Peyer's patch (tissue), 4 donors: ENCODE data around the gene TTC28. TPM values are rescaled to one million over a fixed set of nuclear protein-coding genes. Genes with fewer than 3 reads are reported as not detected.

ENCODE experiments used
- DNase-seq, 3 donors: peaks; one replicate each; pipeline ENCODE4 v3.0.0-alpha.2; 2017 to 2019
- H3K27ac ChIP-seq, 4 donors: fragments of 200-600 bp; sonication (generic); one replicate each; pipeline ENCODE4 v1.5.1; 2016 to 2019
- H3K27me3 ChIP-seq, 2 donors: fragments of 200-600 bp; sonication (generic); one replicate each; pipeline ENCODE4 v1.5.1; 2019
- H3K36me3 ChIP-seq, 3 donors: fragments of 200-600 bp; sonication (generic); one replicate each; pipeline ENCODE4 v1.5.1; 2016 to 2019
- H3K4me1 ChIP-seq, 4 donors: fragments of 200-600 bp; sonication (generic); one replicate each; pipeline ENCODE4 v1.5.1; 2016 to 2019
- H3K4me3 ChIP-seq, 4 donors: fragments of 200-600 bp; sonication (generic); 1 replicate in 3 of 4; 2 replicates in 1 of 4; pipeline ENCODE4 v1.5.1; 2016 to 2019; ENCODE audit warnings: mild to moderate bottlenecking in 1 of 4
- H3K9me3 ChIP-seq, 4 donors: fragments of 200-600 bp; sonication (generic); one replicate each; pipeline ENCODE4 v1.5.1; 2016 to 2019; ENCODE audit warnings: mild to moderate bottlenecking in 1 of 4
- POLR2A ChIP-seq, 2 donors: fragments of 450-650 bp; IDR thresholded peaks; one replicate each; pipeline ENCODE4 v1.5.1; 2017; ENCODE audit warnings: antibody characterized with exemption in 2 of 2, mild to moderate bottlenecking in 2 of 2, moderate library complexity in 2 of 2
- total RNA-seq, 4 donors: library from RNA; depleted of rRNA; stranded (reverse); fragments of >200 nt; gene quantifications; one replicate each; pipeline ENCODE4 v1.1.0, GENCODE V29; 2016
- TF ChIP-seq, protein P1 (sequence below), 6 experiments: fragments of 450-650 bp in 4 of 6; fragments of 200-600 bp in 2 of 6; sonication (generic) in 1 of 6; IDR thresholded peaks; one replicate each; pipeline ENCODE4 v1.5.1; 2017 to 2019; ENCODE audit warnings: antibody characterized with exemption in 6 of 6, mild to moderate bottlenecking in 3 of 6, moderate library complexity in 1 of 6

TTC28 gene
- total RNA-seq, 4 donors from 2014 or later = 9.1 to 46.4 (median 35.2) TPM

DNA sequence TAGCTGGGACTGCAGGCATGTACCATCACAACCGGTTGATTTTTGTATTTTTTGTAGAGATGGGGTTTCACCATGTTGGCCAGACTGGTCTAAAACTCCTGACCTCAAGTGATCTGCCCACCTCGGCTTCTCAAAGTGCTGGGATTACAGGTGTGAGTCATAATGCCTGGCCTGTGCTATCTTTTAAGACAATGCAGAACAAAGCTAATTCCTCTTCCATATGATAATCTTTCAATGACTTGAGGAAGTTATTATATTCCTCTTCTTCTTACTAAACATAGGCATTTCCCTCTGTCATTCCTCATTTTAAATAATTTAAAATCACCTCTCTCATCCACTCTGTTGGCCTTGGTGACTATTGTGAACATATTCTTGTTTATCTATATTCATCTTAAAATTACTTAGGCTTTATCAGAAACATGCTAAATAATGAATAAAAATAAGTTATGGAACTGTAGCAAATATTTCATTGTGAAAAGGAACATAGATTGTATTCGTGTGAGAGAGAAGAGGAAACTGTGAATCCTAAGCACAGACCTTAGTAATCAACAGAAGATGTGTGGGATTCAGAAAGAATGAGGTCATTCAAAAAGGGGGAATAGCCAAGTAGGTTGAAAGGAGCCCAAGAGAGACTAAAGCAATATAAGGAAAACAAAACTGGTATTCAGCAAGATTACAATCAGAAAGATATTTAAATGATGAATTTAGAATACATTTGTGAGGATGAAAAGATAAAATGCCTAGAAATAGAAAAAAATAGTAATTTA, 269.4 kb downstream of the TTC28 start:
- Histone ChIP-seq H3K27me3 (no peaks in the 10 kb centered on the region), H3K27ac (no peak overlapping the region), H3K9me3 (no peaks in the 10 kb centered on the region), H3K36me3 (no peaks in the 10 kb centered on the region), H3K4me1 (no peaks in the 10 kb centered on the region), H3K4me3 (no peak overlapping the region)
- TF ChIP-seq POLR2A (IDR thresholded peaks at IDR 0.05) = no peak
- TF ChIP-seq, protein P1, sequence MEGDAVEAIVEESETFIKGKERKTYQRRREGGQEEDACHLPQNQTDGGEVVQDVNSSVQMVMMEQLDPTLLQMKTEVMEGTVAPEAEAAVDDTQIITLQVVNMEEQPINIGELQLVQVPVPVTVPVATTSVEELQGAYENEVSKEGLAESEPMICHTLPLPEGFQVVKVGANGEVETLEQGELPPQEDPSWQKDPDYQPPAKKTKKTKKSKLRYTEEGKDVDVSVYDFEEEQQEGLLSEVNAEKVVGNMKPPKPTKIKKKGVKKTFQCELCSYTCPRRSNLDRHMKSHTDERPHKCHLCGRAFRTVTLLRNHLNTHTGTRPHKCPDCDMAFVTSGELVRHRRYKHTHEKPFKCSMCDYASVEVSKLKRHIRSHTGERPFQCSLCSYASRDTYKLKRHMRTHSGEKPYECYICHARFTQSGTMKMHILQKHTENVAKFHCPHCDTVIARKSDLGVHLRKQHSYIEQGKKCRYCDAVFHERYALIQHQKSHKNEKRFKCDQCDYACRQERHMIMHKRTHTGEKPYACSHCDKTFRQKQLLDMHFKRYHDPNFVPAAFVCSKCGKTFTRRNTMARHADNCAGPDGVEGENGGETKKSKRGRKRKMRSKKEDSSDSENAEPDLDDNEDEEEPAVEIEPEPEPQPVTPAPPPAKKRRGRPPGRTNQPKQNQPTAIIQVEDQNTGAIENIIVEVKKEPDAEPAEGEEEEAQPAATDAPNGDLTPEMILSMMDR (IDR thresholded peaks at IDR 0.05) = no peak
- no peak for DNase-seq

DNA sequence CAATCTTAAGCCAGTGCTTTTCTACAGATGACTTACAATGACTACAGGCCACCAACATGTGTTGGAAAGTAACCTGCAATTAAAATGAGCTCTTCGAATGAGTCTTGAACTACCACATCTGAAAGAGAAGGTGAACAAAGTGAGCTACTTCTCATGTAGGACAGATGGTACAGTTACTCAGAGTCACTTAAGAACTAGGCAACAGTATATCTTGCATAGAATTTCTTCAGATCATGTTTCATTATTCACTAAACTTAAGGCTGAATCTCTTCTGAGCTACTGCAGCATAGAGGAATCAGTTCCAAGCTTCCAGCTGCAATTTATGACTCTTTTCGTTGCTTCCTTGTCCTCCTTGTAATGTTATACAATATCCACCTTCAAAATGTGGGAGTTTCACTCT, 270.9 kb downstream of the TTC28 start:
- DNase-seq = no peak
- TF ChIP-seq, protein P1 (IDR thresholded peaks at IDR 0.05) = no peak
- TF ChIP-seq POLR2A (IDR thresholded peaks at IDR 0.05) = no peak
- H3K4me1 ChIP-seq = no peaks in the 10 kb centered on the region
- no peak overlapping the region for H3K27ac ChIP-seq
- H3K27me3 ChIP-seq = no peaks in the 10 kb centered on the region
- no peak overlapping the region for H3K4me3 ChIP-seq
- no peaks in the 10 kb centered on the region for H3K9me3 ChIP-seq
- no peaks in the 10 kb centered on the region for H3K36me3 ChIP-seq

DNA sequence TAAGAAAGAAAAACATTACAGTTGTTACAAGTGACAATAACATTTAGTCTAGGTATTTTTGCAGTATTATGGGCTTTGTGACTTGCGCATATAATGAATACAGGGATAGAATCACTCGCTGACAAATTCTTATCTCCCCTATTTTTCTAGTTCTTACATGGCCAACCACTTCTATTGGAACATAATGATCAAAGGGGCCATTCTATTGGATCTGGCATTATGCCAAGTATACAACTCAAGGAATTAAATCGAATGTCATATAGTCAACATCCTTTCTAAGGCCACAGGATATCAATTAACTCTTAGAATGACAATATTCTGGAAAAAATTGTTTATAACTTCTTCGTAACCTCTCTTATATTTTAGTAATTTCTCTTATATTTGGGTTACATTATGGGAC, 272.0 kb downstream of the TTC28 start:
- Histone ChIP-seq H3K4me1 (no peaks in the 10 kb centered on the region), H3K4me3 (no peak overlapping the region), H3K27me3 (no peaks in the 10 kb centered on the region), H3K36me3 (no peaks in the 10 kb centered on the region), H3K9me3 (no peaks in the 10 kb centered on the region), H3K27ac (no peak overlapping the region)
- TF ChIP-seq, protein P1 (IDR thresholded peaks at IDR 0.05) = no peak
- no peak for TF ChIP-seq POLR2A (IDR thresholded peaks at IDR 0.05)
- no peak for DNase-seq

DNA sequence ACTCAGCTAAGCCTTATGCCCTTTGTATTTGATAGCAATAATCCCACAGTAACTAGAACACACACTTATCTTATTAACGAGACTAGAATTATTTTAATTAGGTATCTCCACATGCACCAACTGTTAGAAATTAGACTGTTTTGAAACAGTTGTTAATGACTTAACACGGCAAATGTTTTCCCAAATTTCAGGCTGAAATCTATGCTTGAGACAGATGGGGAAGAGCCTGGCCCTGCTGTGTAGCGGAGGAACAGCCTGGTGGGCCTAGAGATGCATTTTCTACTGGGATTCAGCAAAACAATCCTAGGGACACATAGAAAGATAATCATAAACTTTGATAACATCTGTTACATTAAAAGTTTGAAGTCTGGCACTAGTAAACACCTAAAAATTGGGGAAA, 273.4 kb downstream of the TTC28 start:
- TF ChIP-seq, protein P1 (IDR thresholded peaks at IDR 0.05) = no peak
- TF ChIP-seq POLR2A (IDR thresholded peaks at IDR 0.05) = no peak
- H3K27ac ChIP-seq = no peak overlapping the region
- no peaks in the 10 kb centered on the region for H3K9me3 ChIP-seq

DNA sequence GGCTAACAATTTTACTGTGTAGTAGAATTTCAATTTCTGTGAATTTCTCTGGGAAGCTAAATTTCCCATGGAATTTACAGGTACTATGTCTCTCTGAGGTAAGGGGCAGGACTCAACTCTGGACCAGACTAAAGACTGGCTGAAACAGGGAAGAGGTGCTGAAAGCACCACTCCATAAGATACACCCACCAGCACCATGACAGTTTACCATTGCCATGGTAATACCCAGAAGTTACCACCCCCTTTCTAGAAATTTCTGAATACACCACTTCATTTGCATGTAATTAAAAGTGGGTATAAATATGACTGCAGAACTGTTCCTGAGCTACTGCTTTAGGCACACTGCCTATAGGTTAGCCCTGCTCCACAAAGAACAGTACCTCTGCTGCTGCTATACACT, 274.1 kb downstream of the TTC28 start:
- no peak for DNase-seq
- TF ChIP-seq, protein P1 (IDR thresholded peaks at IDR 0.05) = no peak
- TF ChIP-seq POLR2A (IDR thresholded peaks at IDR 0.05) = no peak
- Histone ChIP-seq H3K9me3 (no peaks in the 10 kb centered on the region), H3K4me1 (no peaks in the 10 kb centered on the region), H3K27ac (no peak overlapping the region), H3K4me3 (no peak overlapping the region), H3K36me3 (no peaks in the 10 kb centered on the region), H3K27me3 (no peaks in the 10 kb centered on the region)

More for the DNA sequence above, 273.4 kb downstream of the TTC28 start:
- no peak for DNase-seq
- no peaks in the 10 kb centered on the region for H3K36me3 ChIP-seq
- H3K27me3 ChIP-seq = no peaks in the 10 kb centered on the region
- no peaks in the 10 kb centered on the region for H3K4me1 ChIP-seq
- H3K4me3 ChIP-seq = no peak overlapping the region
